Measurements from ENCODE around the gene WWTR1. TPM values are rescaled to one million over a fixed set of nuclear protein-coding genes. Genes with fewer than 3 reads are reported as not detected.

The WWTR1 gene
- total and polyA plus RNA-seq, 2 of the 8 experiments (the other 6 are each of a cell fraction or from before 2014, with no cell fraction given), result 15.7 to 18.6 TPM

DNA sequence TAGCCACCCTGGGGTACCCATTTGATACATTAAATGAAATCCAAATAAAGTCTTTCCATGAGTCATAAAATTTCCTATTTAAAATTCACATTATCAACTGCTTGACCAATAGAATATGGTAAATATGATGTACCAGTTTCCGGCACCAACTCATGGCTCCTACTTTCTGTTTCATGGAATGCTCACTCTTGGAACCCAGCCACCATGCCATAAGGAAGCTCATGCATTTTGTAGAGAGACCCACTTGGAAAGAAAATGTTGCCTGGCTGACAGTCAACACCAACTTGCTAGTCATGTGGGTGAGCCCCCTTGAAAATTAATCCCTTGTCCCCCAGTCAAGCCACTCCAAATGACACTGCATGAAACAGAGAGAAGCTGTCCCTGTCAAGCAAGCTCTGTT lies 57.2 kb downstream of the WWTR1 start:
- POLR2A ChIA-PET (ENCODE audit: partially characterized antibody), result interaction anchor here (1.3 to 1.8 kb wide), 2 partner anchors 20 to 58 kb away, joined by 4 read pairs; no protein-coding TSS in a partner anchor
- DNase-seq (ENCODE audit: low read depth in 1 of 2, low spot score in 2 of 2), result no peak
- H3K4ac ChIP-seq (replicated peaks; ENCODE audit: insufficient read length, low read depth, low read length), result no peak overlapping the region
- CTCF ChIA-PET (ENCODE audit: partially characterized antibody), result interaction anchor here (1.1 kb wide), 1 partner anchor 116 kb away, joined by 3 read pairs; no protein-coding TSS in a partner anchor
- H4K8ac ChIP-seq (ENCODE audit: extremely low read depth, insufficient read depth, low read length), result no peak overlapping the region
- H3K23ac ChIP-seq (ENCODE audit: insufficient read length), result no peak overlapping the region
- TF ChIP-seq HDAC6 (IDR thresholded peaks at IDR 0.05; ENCODE audit: low read depth, low read length) (no peak), BACH1 (IDR thresholded peaks at IDR 0.05; ENCODE audit: low read length) (no peak), EGR1 (IDR thresholded peaks at IDR 0.05; ENCODE audit: borderline replicate concordance, low read depth, low read length) (no peak), RBBP5 (IDR thresholded peaks at IDR 0.05; ENCODE audit: borderline replicate concordance, low read depth, low read length) (no peak), SP4 (IDR thresholded peaks at IDR 0.05; ENCODE audit: low read length) (no peak)
- TF ChIP-seq, protein P1, sequence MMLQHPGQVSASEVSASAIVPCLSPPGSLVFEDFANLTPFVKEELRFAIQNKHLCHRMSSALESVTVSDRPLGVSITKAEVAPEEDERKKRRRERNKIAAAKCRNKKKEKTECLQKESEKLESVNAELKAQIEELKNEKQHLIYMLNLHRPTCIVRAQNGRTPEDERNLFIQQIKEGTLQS (IDR thresholded peaks at IDR 0.05; ENCODE audit: insufficient read depth, low read depth, low read length), result no peak
- no peak overlapping the region for H2BK20ac ChIP-seq (ENCODE audit: low read length)
- no peak for FAIRE-seq
- no peak overlapping the region for H3K56ac ChIP-seq (replicated peaks; ENCODE audit: insufficient read length, low read depth, low read length)
- no peak overlapping the region for H2AK5ac ChIP-seq (ENCODE audit: low read depth, low read length)
- no peaks in the 10 kb centered on the region for H3K27me3 ChIP-seq (replicated peaks in 1 of 4; ENCODE audit: control insufficient read depth in 3 of 4, extremely low read depth in 1 of 4, insufficient read depth in 3 of 4, low read length in 3 of 4)
- no peaks in the 10 kb centered on the region for H3K9me3 ChIP-seq (ENCODE audit: insufficient read depth in 2 of 2, low read depth in 1 of 2, low read length in 1 of 2)
- H2BK5ac ChIP-seq (ENCODE audit: low read depth, low read length), result no peak overlapping the region
- no peak overlapping the region for H3K27ac ChIP-seq (ENCODE audit: low read depth, low read length)
- no peaks in the 10 kb centered on the region; the same call in 1 of the 2 replicates for H3K23me2 ChIP-seq (ENCODE audit: low read depth, low read length)
- H3K79me2 ChIP-seq (ENCODE audit: control insufficient read depth in 1 of 2, insufficient read depth in 2 of 2, low read length in 2 of 2), result peaks cover 0 to 23% of the 10 kb centered on the region in 2 experiments; a peak in 1 of 4 replicates
- H3K79me1 ChIP-seq (ENCODE audit: low read depth, low read length), result peaks cover 3% of the 10 kb centered on the region; the same call in 1 of the 2 replicates
- peaks cover 4 to 11% (median 7%) of the 10 kb centered on the region in 4 experiments; a peak in 5 of 7 replicates for H3K4me1 ChIP-seq (replicated peaks in 1 of 4; ENCODE audit: control insufficient read depth in 3 of 4, insufficient read depth in 4 of 4, low read length in 3 of 4)
- no peak overlapping the region for H3K14ac ChIP-seq (ENCODE audit: insufficient read length)
- no peaks in the 10 kb centered on the region for H3K36me3 ChIP-seq (ENCODE audit: control insufficient read depth in 2 of 4, insufficient read depth in 4 of 4, low read length in 3 of 4)
- H4K91ac ChIP-seq (replicated peaks; ENCODE audit: insufficient read length, low read length), result no peak overlapping the region
- H4K5ac ChIP-seq (ENCODE audit: insufficient read length, low read depth, low read length), result no peak overlapping the region
- 100% methylated on average over 1 of the region's 1 CpG; no CpG with 5 or more reads in 1 of the 2 experiments for WGBS, 2 experiments (ENCODE audit: extremely low coverage in 1 of 2, insufficient coverage in 1 of 2, insufficient read length in 1 of 2, insufficient replicate concordance in 2 of 2, low coverage in 1 of 2, low lambda C conversion rate in 2 of 2, missing lambda C conversion rate in 1 of 2)
- H3K4me2 ChIP-seq (ENCODE audit: insufficient read depth in 1 of 2, low read depth in 2 of 2, low read length in 2 of 2), result no peak overlapping the region
- H2BK15ac ChIP-seq (ENCODE audit: low read length), result no peak overlapping the region
- H2BK120ac ChIP-seq (replicated peaks; ENCODE audit: low read depth, low read length), result no peak overlapping the region
- peaks cover 1 to 2% of the 10 kb centered on the region in 2 experiments for H4K20me1 ChIP-seq (replicated peaks in 1 of 2; ENCODE audit: control insufficient read depth in 1 of 2, insufficient read depth in 2 of 2, low read length in 2 of 2)
- H3K18ac ChIP-seq (ENCODE audit: extremely low read depth, low read length), result no peak overlapping the region
- H3K9ac ChIP-seq (replicated peaks in 1 of 4; ENCODE audit: extremely low read depth in 1 of 4, low read depth in 3 of 4, low read length in 3 of 4), result no peak overlapping the region
- no peak overlapping the region for H2BK12ac ChIP-seq (ENCODE audit: low read depth, low read length)
- H3K4me3 ChIP-seq (ENCODE audit: extremely low read depth in 1 of 4, insufficient read depth in 2 of 4, low read depth in 3 of 4, low read length in 4 of 4), result no peak overlapping the region
- H2AFZ ChIP-seq (ENCODE audit: low read length), result no peak overlapping the region
